Lower leg skin (tissue), 3 donors: ENCODE data around the gene GRM5.

Experiments used
- POLR2A ChIP-seq, 2 donors: fragments of 450-650 bp; IDR thresholded peaks; one replicate each; pipeline ENCODE4 v1.6.1; 2016 to 2017; ENCODE audit warnings: antibody characterized with exemption in 2 of 2, mild to moderate bottlenecking in 1 of 2, moderate library complexity in 1 of 2
- TF ChIP-seq, protein P1 (sequence below), 3 donors: fragments of 450-650 bp; IDR thresholded peaks; one replicate each; pipeline ENCODE4 v1.5.1; 2016; ENCODE audit warnings: antibody characterized with exemption in 3 of 3, mild to moderate bottlenecking in 3 of 3, moderate library complexity in 2 of 3

DNA sequence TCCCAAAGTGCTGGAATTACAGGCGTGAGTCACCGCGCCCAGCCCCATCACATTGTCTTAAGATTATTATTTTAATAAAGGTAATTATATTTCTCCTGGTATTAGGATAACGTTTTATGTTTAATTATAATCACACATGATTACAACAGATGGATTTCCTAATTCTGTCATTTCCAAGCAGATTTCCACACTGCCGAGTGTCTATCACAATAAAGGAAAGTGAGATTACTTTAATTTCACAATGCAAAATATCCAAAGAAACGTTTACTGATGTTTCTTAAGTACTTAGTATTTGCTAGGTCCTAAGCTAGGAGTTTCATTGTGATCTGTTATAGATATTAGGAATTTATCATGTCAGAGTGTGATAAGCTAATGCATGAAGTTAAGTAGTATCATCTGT lies 524.8 kb downstream of the GRM5 start:
- TF ChIP-seq, protein P1, sequence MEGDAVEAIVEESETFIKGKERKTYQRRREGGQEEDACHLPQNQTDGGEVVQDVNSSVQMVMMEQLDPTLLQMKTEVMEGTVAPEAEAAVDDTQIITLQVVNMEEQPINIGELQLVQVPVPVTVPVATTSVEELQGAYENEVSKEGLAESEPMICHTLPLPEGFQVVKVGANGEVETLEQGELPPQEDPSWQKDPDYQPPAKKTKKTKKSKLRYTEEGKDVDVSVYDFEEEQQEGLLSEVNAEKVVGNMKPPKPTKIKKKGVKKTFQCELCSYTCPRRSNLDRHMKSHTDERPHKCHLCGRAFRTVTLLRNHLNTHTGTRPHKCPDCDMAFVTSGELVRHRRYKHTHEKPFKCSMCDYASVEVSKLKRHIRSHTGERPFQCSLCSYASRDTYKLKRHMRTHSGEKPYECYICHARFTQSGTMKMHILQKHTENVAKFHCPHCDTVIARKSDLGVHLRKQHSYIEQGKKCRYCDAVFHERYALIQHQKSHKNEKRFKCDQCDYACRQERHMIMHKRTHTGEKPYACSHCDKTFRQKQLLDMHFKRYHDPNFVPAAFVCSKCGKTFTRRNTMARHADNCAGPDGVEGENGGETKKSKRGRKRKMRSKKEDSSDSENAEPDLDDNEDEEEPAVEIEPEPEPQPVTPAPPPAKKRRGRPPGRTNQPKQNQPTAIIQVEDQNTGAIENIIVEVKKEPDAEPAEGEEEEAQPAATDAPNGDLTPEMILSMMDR (IDR thresholded peaks at IDR 0.05), result no peak
- TF ChIP-seq POLR2A (IDR thresholded peaks at IDR 0.05), result no peak
